GM10266 (cell line): ENCODE measurements around the gene IGSF11.
"Not testable (repeated sequence)": the region's sequence is repeated elsewhere in the genome, so short reads cannot be mapped to it uniquely, and the experiment has no call there.

Source experiments
- DNase-seq: peaks from one replicate; pipeline ENCODE4 v3.0.0; 2012; ENCODE audit errors: extremely low spot score
- TF ChIP-seq, protein P1 (sequence below): IDR thresholded peaks from 2 replicates; pipeline ENCODE4 v1.5.1; 2012; ENCODE audit warnings: mild to moderate bottlenecking, low read depth; ENCODE audit not compliant: control insufficient read depth, insufficient read depth; ENCODE audit errors: missing control alignments

IGSF11 gene, protein sequence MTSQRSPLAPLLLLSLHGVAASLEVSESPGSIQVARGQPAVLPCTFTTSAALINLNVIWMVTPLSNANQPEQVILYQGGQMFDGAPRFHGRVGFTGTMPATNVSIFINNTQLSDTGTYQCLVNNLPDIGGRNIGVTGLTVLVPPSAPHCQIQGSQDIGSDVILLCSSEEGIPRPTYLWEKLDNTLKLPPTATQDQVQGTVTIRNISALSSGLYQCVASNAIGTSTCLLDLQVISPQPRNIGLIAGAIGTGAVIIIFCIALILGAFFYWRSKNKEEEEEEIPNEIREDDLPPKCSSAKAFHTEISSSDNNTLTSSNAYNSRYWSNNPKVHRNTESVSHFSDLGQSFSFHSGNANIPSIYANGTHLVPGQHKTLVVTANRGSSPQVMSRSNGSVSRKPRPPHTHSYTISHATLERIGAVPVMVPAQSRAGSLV

DNA sequence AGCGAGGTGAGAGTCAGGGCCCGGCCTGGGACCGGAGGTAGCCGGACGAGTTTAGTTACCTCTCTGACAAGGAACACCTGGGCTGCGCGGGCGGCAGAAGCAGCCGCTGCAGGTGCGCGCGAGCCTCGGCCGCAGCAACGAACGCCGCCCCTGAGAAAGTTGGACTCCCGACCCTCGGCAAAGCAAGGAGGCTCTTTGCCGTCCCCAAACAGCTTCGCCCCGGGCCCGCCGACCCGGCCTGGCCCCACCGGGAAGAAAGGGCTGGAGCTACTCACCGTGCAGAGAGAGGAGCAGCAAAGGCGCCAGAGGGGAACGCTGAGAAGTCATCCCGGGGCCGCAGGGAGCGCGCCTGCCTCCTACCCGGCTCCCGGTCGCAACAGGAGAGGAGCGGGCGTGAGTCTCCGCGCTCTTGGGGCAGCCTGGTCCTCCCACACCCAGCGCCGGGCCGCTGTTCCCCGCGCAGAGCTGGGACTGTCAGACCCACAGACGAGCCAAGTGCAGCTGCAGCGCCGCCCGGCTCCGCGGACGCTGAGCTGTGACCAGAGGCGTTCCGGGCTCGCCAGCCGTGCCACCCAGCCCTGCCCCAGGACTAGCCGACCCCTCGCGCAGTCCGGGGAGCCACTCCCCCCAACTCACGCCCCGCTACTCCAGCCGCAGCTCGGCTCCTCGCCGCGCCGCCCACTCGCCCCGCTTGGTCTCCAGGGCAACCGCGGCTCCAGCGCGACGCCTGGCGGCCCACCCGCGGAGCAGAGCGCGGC, at the start of gene IGSF11:
IGSF11 (minus strand) TSS at position 591 of the 758 bp plus-strand sequence; CDS start at position 327, 264 bp downstream.
- TF ChIP-seq, protein P1, sequence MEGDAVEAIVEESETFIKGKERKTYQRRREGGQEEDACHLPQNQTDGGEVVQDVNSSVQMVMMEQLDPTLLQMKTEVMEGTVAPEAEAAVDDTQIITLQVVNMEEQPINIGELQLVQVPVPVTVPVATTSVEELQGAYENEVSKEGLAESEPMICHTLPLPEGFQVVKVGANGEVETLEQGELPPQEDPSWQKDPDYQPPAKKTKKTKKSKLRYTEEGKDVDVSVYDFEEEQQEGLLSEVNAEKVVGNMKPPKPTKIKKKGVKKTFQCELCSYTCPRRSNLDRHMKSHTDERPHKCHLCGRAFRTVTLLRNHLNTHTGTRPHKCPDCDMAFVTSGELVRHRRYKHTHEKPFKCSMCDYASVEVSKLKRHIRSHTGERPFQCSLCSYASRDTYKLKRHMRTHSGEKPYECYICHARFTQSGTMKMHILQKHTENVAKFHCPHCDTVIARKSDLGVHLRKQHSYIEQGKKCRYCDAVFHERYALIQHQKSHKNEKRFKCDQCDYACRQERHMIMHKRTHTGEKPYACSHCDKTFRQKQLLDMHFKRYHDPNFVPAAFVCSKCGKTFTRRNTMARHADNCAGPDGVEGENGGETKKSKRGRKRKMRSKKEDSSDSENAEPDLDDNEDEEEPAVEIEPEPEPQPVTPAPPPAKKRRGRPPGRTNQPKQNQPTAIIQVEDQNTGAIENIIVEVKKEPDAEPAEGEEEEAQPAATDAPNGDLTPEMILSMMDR, result peak; percentile 89
- peak; percentile 87 for DNase-seq

DNA sequence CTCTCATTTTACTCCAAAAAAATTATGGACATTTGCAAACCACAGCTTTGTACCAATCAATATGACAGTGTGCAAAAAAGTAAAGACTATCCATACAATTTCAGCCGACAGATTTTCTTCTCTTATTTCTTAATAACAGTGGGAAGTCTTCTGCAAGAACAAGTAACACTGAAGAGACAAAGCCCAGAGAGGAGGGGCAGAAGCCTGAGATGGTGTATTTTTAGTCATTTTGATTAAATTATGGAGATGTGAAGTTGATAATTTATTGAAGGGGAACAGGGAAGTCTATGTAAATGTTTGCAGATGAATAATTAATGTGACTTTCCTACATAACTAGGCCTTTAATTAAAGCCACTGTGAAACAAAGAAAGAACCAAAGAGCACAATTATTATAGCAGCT, 45.7 kb upstream of the IGSF11 start:
- TF ChIP-seq, protein P1, result no peak
- no peak for DNase-seq

DNA sequence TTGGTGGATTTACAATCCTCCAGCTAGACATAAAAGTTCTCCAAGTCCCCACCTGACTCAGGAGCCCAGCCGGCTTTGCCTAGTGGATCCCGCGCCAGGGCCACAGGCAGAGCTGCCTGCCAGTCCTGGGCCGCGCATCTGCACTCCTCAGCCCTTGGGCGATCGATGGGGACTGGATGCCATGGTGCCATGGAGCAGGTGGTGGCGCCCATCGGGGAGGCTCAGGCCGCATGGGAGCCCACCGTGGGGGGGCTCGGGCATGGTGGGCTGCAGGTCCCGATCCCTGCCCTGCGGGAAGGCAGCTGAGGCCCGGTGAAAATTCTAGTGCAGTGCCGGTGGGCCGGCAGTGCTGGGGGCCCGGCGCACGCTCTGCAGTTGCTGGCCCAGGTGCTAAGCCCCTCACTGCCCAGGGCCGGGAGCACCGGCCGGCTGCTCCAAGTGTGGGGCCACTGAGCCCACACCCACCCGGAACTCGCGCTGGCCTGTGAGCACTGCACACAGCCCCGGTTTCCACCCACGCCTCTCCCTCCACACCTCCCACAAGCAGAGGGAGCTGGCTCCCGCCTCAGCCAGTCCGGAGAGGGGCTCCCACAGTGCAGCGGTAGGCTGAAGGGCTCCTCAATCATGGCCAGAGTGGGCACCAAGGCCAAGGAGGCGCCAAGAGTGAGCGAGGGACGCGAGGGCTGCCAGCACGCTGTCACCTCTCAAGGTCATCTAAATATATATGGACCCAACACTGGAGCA, 38.8 kb upstream of the IGSF11 start:
- no peak for DNase-seq
- TF ChIP-seq, protein P1, result no peak

DNA sequence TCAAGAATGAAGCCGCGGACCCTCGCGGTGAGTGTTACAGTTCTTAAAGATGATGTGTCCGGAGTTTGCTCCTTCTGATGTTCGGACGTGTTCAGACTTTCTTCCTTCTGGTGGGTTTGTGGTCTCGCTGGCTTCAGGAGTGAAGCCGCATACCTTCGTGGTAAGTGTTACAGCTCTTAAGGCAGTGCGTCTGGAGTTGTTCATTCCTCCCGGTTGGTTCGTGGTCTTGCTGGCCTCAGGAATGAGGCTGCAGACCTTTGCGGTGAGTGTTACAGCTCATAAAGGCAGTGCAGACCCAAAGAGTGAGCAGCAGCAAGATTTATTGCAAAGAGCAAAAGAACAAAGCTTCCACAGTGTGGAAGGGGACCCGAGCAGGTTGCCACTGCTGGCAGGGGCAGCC, 37.8 kb upstream of the IGSF11 start:
- not testable (repeated sequence) for DNase-seq

DNA sequence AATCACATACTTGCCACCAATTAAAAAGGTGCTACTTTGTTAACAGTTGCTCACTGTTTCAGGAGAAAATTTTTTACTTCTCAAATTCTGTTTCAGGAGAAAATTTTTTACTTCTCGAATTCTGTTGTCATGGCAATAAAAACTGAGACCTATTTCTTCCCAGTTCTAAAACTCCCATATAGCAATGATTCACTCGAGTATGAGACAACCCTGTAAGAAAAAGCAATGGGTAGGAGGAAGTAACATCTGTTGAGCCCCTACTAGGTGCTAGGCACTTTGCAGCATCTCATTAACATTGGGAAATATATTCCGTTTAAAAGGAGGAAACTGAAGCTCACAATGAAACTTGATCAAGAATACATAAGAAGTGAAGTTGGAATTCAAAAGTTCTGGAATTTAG, 35.1 kb upstream of the IGSF11 start:
- TF ChIP-seq, protein P1, result no peak
- DNase-seq, result no peak

DNA sequence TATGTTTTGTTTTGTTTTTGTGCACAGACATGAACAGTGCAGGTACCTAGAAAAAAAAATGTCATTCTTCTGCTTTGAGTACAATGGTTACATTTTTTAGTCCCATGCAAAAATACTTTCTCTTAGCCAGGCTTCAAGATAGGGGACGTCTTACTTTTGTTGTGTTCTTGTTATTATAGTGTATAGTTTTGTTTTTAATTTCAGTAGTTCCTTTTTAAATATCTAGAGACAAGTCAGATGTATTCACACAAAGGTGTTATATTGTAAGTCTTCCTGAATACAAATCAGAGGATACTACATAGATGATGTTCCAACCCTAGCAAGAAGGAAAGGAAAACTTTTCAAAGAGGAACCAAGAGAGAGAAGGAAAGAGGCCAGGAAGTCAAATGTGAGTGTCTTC, 28.8 kb upstream of the IGSF11 start:
- TF ChIP-seq, protein P1, result no peak
- no peak for DNase-seq

DNA sequence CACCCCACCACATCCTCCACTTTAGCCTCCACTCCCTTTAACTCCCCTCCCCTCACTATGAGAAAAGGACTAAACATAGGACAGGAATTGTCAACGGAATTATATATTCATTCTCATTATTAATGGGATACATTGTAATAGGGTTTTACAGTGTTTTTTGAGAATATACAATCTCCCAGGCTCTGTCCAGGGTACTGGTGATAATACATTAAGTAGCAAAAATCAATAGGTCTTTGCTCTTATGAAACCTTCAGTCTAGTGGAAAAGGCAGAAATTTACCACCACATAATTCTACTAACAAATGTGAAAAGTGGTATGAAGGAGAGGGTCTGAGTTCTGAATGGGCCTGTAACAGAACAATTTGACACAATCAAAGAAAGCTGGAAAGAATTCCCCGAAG, 28.2 kb upstream of the IGSF11 start:
- TF ChIP-seq, protein P1, result no peak
- no peak for DNase-seq
